ENCODE results near the gene C4BPA. TPM values are rescaled to one million over a fixed set of nuclear protein-coding genes. Genes with fewer than 3 reads are reported as not detected.

C4BPA gene
- total RNA-seq, 4 donors from 2014 or later, result 0.67 TPM; not detected in 3

- Histone ChIP-seq H3K9me3 (peaks cover 0 to 17% (median 0%) of the 10 kb centered on the region in 3 donors), H3K4me3 (no peak overlapping the region), H3K36me3 (no peaks in the 10 kb centered on the region), H3K27me3 (no peaks in the 10 kb centered on the region), H3K27ac (no peak overlapping the region), H3K4me1 (no peaks in the 10 kb centered on the region)
- intact Hi-C loops (cut with DNase I), result no loop called here
- 73% methylated on average over 3 of the region's 3 CpGs for WGBS, 2 donors
- no peak for TF ChIP-seq POLR2A (IDR thresholded peaks at IDR 0.05)
- no peak for TF ChIP-seq CTCF (IDR thresholded peaks at IDR 0.05)
- DNase-seq, result no peak
Observed at GRCh38 chr1:207124389-207124788, 20.4 kb downstream of the C4BPA start.

GRCh38 chr1:207128336-207128921, 24.4 kb downstream of the C4BPA start:
- Histone ChIP-seq H3K36me3 (no peaks in the 10 kb centered on the region), H3K27me3 (no peaks in the 10 kb centered on the region)
- no peak for DNase-seq

GRCh38 chr1:207129053-207129452, 25.0 kb downstream of the C4BPA start:
- no peak for DNase-seq
- H3K4me1 ChIP-seq, result no peaks in the 10 kb centered on the region
- no peaks in the 10 kb centered on the region for H3K27me3 ChIP-seq
- H3K9me3 ChIP-seq, result peaks cover 0 to 25% (median 0%) of the 10 kb centered on the region in 3 donors
- intact Hi-C loops (cut with DNase I), result no loop called here
- no peaks in the 10 kb centered on the region for H3K36me3 ChIP-seq
- H3K4me3 ChIP-seq, result no peak overlapping the region
- TF ChIP-seq POLR2A (IDR thresholded peaks at IDR 0.05), result no peak
- TF ChIP-seq CTCF (IDR thresholded peaks at IDR 0.05), result no peak
- H3K27ac ChIP-seq, result no peak overlapping the region

More at GRCh38 chr1:207128336-207128921, 24.4 kb downstream of the C4BPA start:
- Histone ChIP-seq H3K4me3 (no peak overlapping the region), H3K4me1 (no peaks in the 10 kb centered on the region), H3K9me3 (peaks cover 0 to 25% (median 0%) of the 10 kb centered on the region in 3 donors), H3K27ac (no peak overlapping the region)
- intact Hi-C loops (cut with DNase I), result no loop called here
- TF ChIP-seq POLR2A (IDR thresholded peaks at IDR 0.05) (no peak), CTCF (IDR thresholded peaks at IDR 0.05) (no peak)

GRCh38 chr1:207130252-207131036, 26.4 kb downstream of the C4BPA start:
- WGBS, 2 donors, result 33 to 45% methylated on average over 1 of the region's 1 CpG
- intact Hi-C loops (cut with DNase I), result no loop called here
- TF ChIP-seq POLR2A (IDR thresholded peaks at IDR 0.05) (no peak), CTCF (IDR thresholded peaks at IDR 0.05) (no peak)
- no peak overlapping the region for H3K4me3 ChIP-seq
- H3K27ac ChIP-seq, result no peak overlapping the region
- H3K27me3 ChIP-seq, result no peaks in the 10 kb centered on the region
- DNase-seq, result no peak
- no peaks in the 10 kb centered on the region for H3K36me3 ChIP-seq
- H3K9me3 ChIP-seq, result peaks cover 0 to 25% (median 0%) of the 10 kb centered on the region in 3 donors
- H3K4me1 ChIP-seq, result no peaks in the 10 kb centered on the region

- no peak for TF ChIP-seq POLR2A (IDR thresholded peaks at IDR 0.05)
- no peak for TF ChIP-seq CTCF (IDR thresholded peaks at IDR 0.05)
- Histone ChIP-seq H3K4me1 (no peaks in the 10 kb centered on the region), H3K36me3 (no peaks in the 10 kb centered on the region), H3K4me3 (no peak overlapping the region), H3K27me3 (no peaks in the 10 kb centered on the region), H3K9me3 (peaks cover 0 to 25% (median 0%) of the 10 kb centered on the region in 3 donors), H3K27ac (no peak overlapping the region)
- 71 to 75% methylated on average over 4 of the region's 4 CpGs for WGBS, 2 donors
- intact Hi-C loops (cut with DNase I), result no loop called here
- DNase-seq, result no peak
Observed at GRCh38 chr1:207131163-207131562, 27.1 kb downstream of the C4BPA start.

All from esophagus squamous epithelium (tissue), 5 donors.